NCI-H69 (cell line): ENCODE measurements around the gene GMDS.

ENCODE experiments used
- DNase-seq: peaks from one replicate; lab custom pipeline; 2025; lab: John Stamatoyannopoulos, UW

The GMDS gene

DNA sequence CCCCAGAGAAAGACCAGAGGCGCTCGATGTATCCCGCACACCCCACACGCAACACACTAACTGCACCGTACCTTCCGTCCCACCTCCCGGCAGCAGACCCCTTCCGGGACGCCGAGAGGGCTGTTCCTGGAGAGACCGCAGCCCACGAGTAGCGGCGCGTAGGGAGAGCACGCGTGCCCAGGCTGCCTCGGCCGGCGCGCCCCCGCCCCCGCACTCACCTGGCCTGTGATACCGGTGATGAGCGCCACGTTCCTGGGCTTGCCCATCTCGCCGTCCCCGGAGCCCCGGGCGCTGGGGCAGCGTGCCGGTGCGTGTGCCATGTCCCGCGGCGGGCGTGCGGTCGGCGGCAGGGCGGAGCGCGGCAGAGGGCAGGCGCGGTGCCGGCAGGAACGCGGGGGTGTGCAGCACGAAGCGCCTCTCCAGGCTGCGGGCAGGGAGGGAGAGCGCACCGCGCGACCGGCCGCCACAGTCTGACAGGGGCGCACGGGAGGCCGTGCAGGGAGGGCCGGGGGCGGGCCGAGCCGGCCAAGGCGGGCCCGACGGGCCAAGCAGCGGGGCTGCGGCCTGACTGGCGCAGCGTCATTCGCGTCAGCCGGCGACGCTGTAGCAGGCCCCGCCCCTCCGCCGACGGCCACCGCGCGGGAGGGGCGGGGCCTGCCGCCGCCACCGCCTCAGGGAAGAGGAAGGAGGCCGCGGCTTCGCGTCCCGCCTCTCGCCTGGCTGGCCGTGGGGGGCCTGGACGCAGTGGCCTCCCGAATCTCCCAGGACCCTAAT lies at the start of gene GMDS:
GMDS (minus strand) TSS at position 503 of the 774 bp plus-strand sequence.
- peak; percentile 98 for DNase-seq

DNA sequence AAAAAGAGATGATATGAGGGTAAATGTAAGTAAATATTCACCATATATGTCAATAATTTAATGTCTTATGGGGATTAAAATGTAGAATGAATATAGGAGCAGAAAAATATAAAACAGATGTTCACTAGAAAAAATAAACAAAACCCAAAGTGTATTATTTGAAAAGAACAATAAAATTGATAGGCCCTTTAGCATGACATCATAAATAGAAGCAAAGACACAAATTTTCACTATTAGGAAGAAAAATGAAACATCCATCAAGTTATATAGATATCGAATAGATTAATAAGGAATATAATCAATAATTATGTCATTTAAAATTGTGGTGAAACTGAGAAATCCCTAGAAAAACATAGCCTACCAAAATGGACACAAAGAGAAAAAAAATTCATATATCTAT lies 40.1 kb upstream of the GMDS start:
- DNase-seq: no peak

DNA sequence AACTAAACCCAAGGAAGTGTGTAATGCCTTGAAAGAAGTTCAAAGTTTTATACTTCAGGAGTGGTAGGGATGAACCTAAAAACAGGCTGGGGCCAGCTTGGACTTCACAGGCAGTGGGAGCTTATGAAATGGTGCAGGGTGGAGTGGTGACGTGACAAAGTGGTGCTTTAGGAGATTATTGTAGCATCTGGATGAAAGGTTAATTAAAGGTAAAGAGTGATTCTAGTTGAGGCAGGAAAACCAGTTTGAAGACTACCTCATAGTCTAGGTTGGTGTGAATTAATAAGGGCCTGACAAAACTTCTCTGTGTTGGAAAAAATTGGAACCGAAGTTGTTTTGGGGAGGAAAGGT lies 30.5 kb upstream of the GMDS start:
- no peak for DNase-seq

DNA sequence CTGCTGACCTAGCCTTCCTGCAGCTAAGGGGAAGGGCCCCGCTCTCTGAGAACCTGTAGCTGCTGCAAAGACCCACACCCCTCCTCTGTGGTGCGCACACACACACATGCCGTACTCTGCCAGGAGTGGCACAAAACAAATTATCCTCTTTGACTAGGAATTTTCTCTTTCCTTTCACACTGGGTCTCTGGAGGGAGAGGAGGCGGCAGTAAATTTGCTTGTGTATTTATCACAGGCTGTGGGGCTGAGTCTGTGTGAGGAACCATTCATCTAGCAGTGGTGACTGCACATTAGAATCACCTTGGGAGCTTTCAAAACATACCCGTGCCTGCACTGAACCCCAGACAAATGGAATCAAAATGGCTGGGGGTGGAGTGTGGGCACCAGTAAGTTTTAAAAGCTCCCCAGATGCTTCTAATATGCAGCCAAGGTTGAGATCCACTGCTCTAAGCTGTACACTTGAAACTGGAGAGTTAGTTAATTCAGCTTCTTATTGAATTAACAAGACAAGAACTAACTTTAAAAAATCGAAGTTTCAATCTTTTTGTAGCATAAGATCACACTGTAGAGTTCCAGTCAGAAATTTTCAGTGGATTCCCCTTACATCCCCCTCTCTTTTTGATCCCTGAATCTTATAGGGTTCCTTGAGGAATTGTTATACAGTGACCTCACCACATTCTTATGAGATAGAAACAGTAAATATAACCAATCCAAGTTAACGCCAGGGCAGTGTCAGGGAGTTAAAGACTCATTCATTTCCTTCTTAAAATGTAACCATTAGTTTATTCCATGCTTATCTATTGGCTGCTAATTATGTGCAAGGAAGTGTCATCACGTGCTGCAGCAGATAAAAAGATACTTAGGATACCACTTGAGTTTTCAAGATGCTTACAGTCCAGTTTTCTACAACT lies 29.8 kb upstream of the GMDS start:
- peak; percentile 61 for DNase-seq

DNA sequence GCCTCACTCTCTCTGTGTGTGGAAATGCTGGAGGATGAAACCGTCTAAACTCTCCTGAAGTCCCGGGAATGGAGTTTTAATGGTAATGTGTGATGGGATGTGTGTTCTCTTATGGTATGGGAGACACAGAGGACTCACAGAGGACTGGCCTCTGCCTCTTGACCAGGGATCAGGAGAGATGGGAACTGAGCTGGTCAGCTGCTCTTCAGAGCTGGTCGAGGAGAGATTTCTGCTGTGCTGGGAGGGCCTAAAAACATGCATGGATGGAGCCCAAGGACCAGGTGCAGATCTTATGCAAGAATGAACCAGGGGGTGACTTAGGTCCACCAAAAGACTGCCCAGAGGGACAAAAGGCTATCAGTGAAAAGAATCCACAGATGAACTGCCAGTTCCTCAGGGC lies 27.3 kb upstream of the GMDS start:
- DNase-seq: no peak

DNA sequence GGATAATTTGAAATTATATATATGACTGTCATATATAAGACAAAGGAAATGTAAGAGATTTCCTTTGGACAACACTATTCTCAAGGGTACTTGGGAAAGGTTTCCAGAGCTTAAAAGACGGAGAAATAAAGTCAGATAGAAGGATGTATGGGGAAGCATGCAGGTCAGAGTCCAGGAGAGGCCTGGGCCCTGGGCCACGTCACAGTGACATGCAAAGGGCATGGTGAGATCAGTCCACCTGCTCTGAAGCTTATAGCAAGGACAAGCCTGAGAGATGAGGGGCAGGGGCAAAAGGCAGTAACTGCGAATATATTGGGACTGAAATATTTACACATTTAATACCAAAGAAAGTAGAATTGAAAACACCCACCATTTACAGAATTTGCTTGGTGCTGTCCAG lies 24.6 kb upstream of the GMDS start:
- DNase-seq: no peak

DNA sequence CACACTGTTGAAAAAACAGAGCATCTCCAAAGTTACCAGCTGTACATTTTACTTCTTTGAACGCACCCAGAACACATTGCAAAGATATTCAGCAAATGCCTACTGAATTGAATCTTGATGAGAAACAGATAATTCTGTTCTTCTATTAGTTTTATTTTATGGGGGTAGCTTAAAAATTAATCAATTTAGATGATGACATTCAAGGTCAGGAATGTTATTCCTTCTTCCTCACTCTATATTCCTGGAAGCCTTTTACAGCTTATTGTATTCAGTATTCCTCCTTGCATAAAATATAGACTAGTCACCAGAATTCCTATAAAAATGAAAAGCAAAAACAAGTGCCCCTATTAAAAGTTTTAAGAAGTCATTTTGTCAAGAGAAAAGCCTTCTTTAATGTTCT lies 21.4 kb upstream of the GMDS start:
- DNase-seq: no peak

DNA sequence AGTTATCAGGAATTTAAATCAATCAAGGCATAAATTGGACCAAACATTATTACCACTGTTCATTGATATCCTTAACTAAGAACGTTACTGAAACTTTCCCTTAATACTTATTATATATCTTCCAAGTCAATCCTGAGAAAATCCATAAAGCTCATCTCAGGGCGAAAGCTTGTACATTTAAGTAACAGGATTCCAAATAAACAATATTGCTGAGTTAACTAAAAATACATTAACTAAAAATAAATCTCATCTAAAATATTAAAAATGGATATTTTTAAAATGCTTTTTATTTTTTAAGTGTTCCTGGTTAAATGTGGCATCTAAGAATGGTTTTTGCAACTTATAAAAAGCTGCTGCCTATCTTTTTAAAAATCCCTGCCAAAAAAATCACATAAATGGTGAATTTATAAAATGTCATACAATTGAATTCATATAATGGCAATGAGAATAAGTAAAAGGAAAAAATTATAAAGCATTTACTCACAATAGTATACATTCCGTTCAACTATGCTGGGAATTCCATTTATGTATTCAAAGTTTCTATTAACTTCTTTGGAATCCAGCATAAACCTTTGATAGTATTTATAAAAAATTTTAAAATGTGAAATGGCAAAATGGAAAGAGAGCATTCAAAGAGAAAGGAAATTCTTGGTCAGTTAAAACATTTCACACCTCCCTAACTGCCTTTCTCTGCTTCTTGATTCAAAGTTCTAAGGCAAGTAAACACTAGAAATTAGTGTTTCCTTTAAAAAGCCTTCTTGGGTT lies 20.8 kb upstream of the GMDS start:
- no peak for DNase-seq

DNA sequence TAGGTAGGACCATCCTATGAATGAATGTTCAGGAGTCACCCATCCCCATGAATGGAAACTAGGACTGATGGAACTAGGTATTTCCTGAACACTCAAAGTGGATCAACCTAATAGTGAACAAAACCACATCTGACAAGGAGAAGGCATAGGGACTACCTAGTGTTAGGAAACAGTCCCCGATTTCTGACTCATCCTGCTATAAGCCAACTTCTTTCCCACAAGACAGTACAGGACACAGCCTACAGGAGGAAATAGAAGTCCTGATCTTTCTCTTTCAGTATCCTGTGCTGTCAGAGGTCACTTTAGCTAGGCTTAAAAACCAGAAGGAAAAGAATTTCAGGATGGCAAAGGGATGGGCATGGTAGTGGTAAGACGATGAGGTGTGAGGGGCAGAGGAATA lies 19.5 kb upstream of the GMDS start:
- DNase-seq: no peak

DNA sequence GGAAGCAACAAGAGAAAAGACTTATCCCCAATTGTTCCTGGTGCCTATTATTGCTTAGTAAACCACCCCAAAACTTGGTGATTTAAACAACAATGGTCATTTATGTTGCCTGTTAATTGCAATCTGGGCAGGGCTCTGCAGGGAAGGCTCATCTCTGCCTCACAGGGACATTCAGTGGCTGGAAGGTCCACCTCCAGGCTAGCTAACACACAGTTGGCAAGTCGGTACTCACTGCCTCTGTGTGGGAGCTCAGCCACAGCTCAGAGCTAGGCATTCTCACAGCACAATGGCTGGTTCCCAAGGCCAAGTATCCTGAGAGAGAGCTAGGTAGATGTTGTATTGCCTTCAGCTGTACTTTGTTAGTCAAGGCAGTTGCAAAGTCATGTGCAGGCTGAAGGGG lies 18.5 kb upstream of the GMDS start:
- no peak for DNase-seq

DNA sequence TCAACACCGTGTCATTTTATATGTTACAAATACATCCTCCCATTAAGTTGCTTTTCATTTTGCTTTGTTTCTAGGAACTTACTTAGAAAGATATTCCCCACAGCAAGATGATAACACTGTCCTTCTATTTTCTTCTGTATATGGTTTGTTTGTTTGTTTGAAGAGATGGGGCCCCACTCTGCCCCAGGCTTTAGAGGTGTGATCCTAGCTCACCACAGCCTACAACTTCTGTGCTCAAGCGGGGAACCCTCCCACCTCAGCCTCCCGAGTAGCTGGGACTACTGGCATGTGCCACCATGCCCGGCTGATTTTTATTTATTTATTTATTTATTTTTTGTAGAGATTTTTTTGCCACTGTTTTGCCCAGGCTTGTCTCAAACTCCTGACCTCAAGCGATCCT lies 14.2 kb upstream of the GMDS start:
- no peak for DNase-seq

DNA sequence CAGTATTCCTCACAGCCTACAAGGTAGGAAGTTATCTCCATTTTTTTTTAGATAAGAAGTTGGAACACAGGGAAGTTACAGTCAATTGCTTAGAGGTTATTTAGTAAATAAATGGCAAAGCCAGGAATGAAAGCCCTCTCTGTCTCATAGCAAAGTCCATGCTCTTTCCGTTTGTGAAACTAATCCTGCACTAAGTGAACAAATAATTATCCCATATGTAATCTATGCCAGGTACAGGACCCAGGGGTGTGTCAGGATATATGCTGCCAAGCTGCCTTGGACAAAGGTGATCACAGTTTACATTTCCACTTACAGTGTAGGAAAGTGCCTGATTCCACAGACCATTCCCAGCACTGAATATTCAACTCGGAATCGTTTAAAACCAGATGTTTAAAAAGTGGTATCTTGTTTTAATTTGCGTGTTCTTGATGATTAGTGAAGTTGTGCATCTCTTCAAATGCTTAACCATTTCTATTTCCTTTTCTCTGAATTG lies 13.6 kb upstream of the GMDS start:
- peak; percentile 57 for DNase-seq

DNA sequence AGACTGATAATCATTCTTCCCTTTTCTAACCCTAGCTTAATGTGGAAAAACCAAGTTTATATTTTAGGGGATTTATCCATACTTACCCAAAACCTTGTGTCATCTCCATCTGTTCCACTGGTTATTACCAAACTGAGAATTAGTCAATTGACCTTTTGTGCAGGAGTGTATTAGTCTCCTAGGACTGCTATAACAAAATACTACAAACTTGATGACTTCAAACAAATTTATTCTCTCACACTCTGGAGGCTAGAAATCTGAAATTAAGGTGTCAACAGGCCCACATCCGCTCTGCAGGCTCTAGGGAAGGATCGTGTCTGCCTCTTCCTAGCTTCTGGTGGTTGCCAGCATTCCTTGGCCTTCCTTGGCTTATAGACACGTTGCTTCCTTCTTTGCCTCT lies 12.7 kb upstream of the GMDS start:
- DNase-seq: no peak

DNA sequence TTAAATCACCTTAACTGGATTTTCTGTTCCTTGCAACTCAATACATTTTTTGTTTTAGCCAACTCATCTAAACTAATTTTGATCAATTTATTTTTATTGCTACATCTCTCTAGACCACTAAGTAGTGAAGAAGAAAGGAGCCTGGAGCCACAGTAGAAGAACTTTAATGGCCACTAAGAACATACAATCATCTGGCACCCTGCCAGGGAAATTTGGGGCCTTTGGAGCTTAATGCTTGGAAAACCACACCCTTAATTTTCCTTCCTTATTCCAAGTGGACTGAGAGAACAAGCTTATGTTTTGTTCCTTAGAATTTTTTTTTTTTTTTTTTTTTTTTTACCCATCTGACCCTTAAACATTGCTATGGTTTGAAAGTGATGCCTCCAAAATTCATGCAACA lies 12.0 kb upstream of the GMDS start:
- peak; percentile 68 for DNase-seq

DNA sequence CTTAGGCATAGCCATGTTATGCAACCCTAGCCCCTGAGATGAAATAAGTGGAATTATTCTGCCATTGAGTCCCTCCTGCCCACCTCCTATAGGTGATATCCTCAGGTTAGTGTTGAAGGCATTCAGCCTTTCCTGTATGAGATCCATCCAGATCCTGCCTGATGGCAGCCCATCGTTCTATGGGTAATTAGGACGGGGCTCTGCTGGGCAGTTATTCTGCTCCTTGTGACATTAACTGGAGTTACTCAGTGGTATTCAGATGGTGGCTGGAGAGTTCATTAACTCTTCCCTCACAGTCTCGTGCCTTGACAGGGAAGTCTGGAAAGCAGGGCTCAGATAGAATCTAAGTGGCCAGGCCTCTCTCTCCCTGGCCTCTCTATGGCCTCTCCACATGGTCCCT lies 9.3 kb upstream of the GMDS start:
- no peak for DNase-seq

DNA sequence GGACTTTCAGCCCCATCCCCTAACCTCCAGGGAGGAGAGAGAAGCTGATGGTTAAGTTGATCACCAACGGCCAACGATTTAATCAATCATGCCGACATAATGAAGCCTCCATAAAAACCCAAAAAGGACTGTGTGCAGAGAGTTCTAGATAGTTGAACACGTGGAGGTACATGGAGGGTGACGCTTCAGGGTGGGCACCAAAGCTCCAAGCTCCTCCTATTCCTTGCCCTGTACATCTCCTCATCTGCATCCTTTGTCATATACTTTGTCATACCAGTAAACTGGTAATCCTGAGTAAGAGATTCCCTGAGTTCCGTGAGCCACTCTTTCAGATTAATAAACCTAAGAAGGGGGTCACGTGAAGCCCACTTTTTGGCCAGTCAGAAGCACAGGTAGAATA lies 3.7 kb upstream of the GMDS start:
- DNase-seq: no peak

DNA sequence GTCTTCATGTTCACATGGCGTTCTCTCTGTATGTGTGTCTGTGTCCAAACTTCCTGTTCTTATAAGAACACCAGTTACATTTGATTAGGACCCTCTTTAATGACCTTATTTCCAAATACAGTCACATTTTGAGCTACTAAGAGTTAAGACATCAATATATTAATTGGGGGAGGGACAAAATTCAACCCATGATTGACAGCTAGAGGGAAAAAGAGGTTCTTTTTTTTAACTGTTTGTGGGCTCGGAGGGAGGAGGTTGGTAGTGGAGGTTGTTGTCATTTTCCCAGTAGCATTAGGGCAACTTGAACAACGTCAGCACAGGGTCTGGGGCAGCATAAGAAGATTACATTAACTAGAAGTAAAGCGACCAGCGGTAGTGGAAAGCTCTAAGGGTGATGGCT lies 2.3 kb upstream of the GMDS start:
- DNase-seq: no peak

DNA sequence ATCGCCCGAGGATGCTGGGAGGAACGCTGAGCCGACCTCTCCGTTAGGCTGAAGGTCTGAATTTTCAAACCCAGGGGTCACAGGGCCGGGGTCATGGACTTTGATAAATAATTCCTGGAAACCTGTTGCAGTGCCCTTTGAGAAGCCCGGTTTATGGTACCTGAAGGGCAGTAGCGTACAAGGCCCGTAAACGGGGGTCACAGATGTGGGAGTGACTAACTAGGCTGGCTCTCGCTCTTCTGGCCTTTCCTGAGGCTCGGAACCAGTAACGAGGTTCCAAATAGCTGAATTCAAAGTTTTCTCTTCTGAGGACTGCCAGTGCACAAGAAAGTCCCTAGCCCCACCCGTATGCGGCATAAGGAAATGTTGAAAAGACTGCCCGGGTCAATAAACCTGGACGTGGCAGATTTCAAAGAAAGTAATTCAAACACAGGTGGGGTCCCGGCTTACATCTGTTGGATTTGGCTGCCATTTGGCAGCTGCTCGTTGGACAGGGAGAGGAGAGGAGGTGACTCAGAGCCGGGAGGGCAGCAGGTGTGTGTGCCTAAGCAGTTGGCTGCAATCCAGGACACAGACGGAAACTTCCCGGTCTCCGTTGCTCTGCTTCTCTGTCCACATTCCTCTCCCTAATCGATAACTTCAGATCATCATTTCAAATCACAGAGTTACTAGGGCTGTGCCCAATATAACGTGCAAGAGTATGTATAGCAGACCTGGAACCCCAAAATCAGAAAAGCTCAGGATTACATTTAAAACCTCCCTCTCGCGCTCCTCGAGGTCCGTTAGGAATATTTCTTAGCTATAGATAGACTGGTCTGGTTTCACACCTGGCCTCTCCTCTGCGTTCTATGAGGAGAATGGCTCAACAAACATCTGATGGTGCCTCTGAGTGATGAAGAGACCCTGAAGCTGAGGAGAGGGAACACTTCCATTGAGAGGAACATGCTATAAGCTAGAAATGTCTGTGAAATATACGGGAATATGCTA lies 765 bp upstream of the GMDS start:
- DNase-seq: peak; percentile 99

DNA sequence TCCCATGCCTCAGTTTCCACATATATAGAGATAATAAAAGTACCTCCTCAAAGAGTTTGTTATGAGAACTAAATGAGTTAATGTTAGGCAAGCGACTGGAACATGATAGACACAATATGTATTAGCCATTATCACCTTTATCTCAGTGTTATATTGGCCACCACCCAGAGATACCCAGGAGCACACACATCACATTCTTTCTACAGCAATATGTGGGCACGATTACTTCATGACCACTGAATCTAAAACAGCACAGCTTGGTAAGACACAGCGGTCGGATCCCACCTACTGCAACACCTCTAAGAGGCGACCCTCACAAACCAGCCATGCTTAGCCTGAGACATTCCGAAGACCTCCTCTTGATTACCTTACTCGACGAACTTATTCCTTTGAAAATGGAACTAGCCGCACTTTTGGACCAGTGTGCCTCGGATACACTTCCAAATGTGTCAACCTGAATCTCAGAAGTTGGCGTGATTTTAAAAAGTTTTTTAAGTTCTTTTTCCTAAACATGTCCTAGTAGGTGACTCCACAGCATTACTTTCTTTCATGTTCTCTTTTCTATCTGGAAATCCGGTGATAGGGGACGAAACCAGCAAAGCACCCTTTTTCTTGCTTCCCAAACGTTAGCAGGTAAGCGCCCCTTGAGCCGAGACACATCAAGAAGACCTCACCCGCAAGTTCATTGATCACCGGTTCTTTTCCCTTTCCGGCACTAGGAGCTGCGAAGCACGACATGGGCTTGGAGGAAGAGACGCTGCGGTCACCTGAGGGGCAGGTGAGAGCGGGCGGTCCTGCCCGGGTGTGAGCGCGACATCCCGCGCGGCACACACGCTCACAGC lies 923 bp downstream of the GMDS start:
- DNase-seq: peak; percentile 78

DNA sequence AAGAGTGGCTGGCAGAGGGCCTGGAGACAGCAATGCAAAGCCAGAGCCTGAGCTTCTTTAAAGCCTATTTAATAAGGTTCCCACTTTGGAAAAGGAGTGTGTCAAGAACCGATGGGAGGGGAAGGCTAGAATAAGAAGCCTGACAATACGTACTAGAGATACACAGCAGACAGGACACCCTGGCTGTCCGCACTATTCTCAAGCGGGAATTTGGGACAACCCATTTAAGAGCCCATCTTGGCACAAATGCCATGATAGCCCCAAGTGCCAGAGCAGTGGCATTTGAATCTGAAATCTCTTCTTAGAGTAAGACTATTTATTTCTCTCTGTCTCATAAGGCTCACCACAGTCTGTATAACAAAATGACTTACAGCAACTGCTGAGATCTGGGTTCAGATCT lies 3.1 kb downstream of the GMDS start:
- peak; percentile 9 for DNase-seq
